Measurements from ENCODE around the gene EYS.
"Not testable (repeated sequence)": the region's sequence is repeated elsewhere in the genome, so short reads cannot be mapped to it uniquely, and the experiment has no call there.

EYS gene

GRCh38 chr6:63757826-63758225 lies 1949.2 kb downstream of the EYS start:
- ATAC-seq (replicated peaks) (no peak), DNase-seq (no peak)
- Mint-ChIP-seq H3K9me3 (peaks cover 7 to 13% of the 10 kb centered on the region in 2 donors), H3K27me3 (no peaks in the 10 kb centered on the region), H3K4me3 (no peak overlapping the region), H3K36me3 (peaks cover 9 to 13% of the 10 kb centered on the region in 2 donors), H3K4me1 (no peaks in the 10 kb centered on the region), H3K27ac (no peak overlapping the region)

- H3K27ac Mint-ChIP-seq; H3K4me3 Mint-ChIP-seq; ATAC-seq (replicated peaks); H3K27me3 Mint-ChIP-seq; H3K4me1 Mint-ChIP-seq; DNase-seq: not testable (repeated sequence)
- peaks cover 9 to 13% of the 10 kb centered on the region in 2 donors for H3K36me3 Mint-ChIP-seq
- peaks cover 7 to 13% of the 10 kb centered on the region in 2 donors for H3K9me3 Mint-ChIP-seq
Measured at GRCh38 chr6:63757275-63757674, 1949.8 kb downstream of the EYS start.

DNA sequence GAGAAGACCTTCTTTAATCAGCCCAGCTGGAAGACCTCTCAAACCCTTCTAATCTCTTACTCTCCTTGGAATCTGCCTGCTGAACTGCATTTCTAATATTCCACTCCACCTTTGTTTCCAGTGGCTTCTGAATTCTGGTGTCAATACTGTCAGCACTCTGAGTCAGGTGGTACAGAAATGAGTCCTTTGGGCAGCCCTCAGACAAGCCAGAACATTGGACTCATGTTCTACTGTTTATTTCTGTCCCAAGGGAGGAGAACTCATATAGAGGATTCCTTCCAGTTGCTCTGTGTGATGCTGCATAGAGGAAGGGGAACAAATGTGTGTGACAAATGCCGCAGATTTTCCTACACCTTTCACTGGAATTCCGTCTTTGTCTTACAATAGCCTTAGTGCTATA lies 1956.6 kb downstream of the EYS start:
- Mint-ChIP-seq H3K9me3 (peaks cover 5 to 9% of the 10 kb centered on the region in 2 donors), H3K4me1 (no peaks in the 10 kb centered on the region), H3K27me3 (peaks cover 23 to 29% of the 10 kb centered on the region in 2 donors), H3K36me3 (peaks cover 15 to 20% of the 10 kb centered on the region in 2 donors), H3K27ac (no peak overlapping the region), H3K4me3 (no peak overlapping the region)
- ATAC-seq (replicated peaks) (no peak), DNase-seq (no peak)

GRCh38 chr6:63745784-63746183 lies 1961.2 kb downstream of the EYS start:
- ATAC-seq (replicated peaks), result no peak

DNA sequence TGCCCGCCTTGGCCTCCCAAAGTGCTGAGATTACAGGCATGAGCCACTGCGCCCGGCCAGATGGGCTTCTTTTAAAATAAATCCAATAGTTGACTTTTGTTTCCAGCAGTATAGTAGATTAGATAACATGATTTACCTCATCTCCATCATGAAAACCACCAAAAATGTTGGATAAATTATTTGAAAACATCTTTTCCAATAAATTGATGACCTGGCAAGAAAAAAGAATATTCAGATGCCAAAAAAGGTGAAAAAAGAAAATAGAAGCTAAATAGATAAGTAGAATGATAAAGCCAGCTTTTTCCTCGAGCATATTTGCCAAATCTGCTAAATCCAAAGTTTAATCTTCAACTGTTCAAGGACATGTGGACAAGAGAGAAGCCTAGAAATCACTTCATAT lies 1962.2 kb downstream of the EYS start:
- ATAC-seq (replicated peaks), result no peak
- no peak for DNase-seq

More at GRCh38 chr6:63745784-63746183, 1961.2 kb downstream of the EYS start:
- no peak overlapping the region for H3K27ac Mint-ChIP-seq
- no peak overlapping the region for H3K4me3 Mint-ChIP-seq
- peaks cover 11 to 15% of the 10 kb centered on the region in 2 donors for H3K36me3 Mint-ChIP-seq
- peaks cover 5 to 8% of the 10 kb centered on the region in 2 donors for H3K9me3 Mint-ChIP-seq
- peaks cover 23 to 29% of the 10 kb centered on the region in 2 donors for H3K27me3 Mint-ChIP-seq
- no peak for DNase-seq
- no peaks in the 10 kb centered on the region for H3K4me1 Mint-ChIP-seq

DNA sequence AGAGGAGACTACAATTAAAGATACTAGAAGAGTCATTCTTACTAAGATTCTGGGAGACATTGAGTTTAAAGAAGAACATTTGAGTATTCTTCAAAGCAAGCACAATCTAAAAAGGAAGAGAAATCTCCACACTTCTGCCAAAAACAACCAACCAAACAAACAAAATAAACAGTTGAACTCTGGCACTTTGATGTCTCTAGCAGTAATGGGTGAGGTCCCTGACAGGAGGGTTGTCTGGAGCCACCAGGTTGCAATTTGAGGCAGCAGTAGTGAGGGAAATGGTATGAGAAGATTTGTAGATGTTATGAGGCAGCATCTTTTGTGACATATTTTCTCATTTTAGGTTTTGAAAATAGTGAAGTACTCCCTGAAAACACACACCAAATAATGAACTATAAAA lies 1963.3 kb downstream of the EYS start:
- DNase-seq, result no peak
- H3K27me3 Mint-ChIP-seq, result peaks cover 17 to 20% of the 10 kb centered on the region in 2 donors
- no peak overlapping the region for H3K4me3 Mint-ChIP-seq
- H3K27ac Mint-ChIP-seq, result no peak overlapping the region
- H3K9me3 Mint-ChIP-seq, result peaks cover 5 to 8% of the 10 kb centered on the region in 2 donors
- peaks cover 8 to 10% of the 10 kb centered on the region in 2 donors for H3K36me3 Mint-ChIP-seq
- no peaks in the 10 kb centered on the region for H3K4me1 Mint-ChIP-seq
- ATAC-seq (replicated peaks), result no peak

More for the DNA sequence above, 1962.2 kb downstream of the EYS start:
- Mint-ChIP-seq H3K36me3 (peaks cover 11 to 15% of the 10 kb centered on the region in 2 donors), H3K4me1 (no peaks in the 10 kb centered on the region), H3K27ac (no peak overlapping the region), H3K27me3 (peaks cover 23 to 29% of the 10 kb centered on the region in 2 donors), H3K9me3 (peaks cover 5 to 8% of the 10 kb centered on the region in 2 donors), H3K4me3 (no peak overlapping the region)

GRCh38 chr6:63742060-63742459 lies 1965.0 kb downstream of the EYS start:
- Mint-ChIP-seq H3K4me3 (no peak overlapping the region), H3K36me3 (peaks cover 0 to 5% of the 10 kb centered on the region in 2 donors), H3K4me1 (no peaks in the 10 kb centered on the region), H3K27me3 (peaks cover 5 to 6% of the 10 kb centered on the region in 2 donors), H3K27ac (no peak overlapping the region), H3K9me3 (peaks cover 3 to 5% of the 10 kb centered on the region in 2 donors)
- ATAC-seq (replicated peaks) (no peak), DNase-seq (no peak)

DNA sequence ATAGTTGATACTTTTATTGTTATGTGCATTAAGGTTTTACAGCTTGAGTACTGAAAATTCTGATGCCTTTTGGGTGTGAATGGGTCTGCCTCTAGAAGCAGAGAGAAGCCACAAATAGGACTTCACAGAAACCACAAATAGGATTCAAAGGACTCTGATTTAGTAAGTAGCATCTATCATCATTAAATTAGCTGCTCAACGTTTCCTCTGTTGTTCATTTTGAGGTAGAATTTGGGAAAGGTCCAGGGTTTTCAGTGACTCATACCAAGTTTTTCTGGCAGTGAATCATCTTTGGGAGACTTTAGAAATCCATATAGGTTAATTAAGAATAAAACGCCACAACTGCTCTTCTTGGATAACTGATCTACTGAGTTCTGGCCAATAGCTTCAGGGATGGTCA lies 1966.3 kb downstream of the EYS start:
- H3K27ac Mint-ChIP-seq, result no peak overlapping the region
- H3K27me3 Mint-ChIP-seq, result no peaks in the 10 kb centered on the region
- ATAC-seq (replicated peaks), result no peak
- DNase-seq, result no peak
- H3K9me3 Mint-ChIP-seq, result no peaks in the 10 kb centered on the region
- no peaks in the 10 kb centered on the region for H3K4me1 Mint-ChIP-seq
- H3K4me3 Mint-ChIP-seq, result no peak overlapping the region
- peaks cover 0 to 2% of the 10 kb centered on the region in 2 donors for H3K36me3 Mint-ChIP-seq

DNA sequence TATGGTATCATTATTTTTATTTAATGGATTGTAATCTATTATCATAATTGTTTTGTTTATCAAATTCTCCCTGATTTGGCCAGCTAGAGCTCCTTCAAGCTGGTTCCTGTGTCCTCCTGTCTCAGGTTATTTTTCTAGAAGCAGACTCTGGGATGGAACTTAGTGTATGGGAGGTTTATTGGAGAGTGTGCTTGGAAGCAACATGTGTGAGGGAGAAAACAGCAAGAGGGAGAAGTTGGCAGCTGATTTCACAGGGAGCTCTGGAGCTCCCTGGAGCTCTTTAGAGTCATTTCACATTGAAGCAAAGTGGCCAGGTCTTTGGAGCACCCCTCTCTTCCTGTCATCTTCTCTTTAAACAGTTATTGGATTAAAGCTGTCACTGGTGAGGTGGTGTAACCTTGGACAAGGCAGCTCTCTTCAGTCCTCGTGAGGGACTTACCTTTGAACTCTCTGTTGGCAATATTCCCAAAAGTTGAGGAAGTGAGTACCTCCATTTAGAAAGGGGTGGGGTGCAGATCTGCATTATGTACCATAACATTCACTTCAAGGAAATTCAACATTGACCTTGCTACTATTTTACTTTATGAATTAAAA lies 1967.8 kb downstream of the EYS start:
- peaks cover 0 to 2% of the 10 kb centered on the region in 2 donors for H3K36me3 Mint-ChIP-seq
- no peaks in the 10 kb centered on the region for H3K27me3 Mint-ChIP-seq
- DNase-seq (no peak), ATAC-seq (replicated peaks) (no peak)
- H3K4me3 Mint-ChIP-seq, result no peak overlapping the region
- no peaks in the 10 kb centered on the region for H3K4me1 Mint-ChIP-seq
- H3K27ac Mint-ChIP-seq, result no peak overlapping the region
- peaks cover 0 to 2% of the 10 kb centered on the region in 2 donors for H3K9me3 Mint-ChIP-seq

DNA sequence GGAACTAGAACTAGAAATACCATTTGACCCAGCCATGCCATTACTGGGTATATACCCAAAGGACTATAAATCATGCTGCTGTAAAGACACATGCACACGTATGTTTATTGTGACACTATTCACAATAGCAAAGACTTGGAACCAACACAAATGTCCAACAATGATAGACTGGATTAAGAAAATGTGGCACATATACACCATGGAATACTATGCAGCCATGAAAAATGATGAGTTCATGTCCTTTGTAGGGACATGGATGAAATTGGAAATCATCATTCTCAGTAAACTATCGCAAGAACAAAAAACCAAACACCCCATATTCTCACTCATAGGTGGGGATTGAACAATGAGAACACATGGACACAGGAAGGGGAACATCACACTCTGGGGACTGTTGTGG lies 1968.8 kb downstream of the EYS start:
- not testable (repeated sequence) for H3K9me3 Mint-ChIP-seq; ATAC-seq (replicated peaks); H3K4me1 Mint-ChIP-seq; H3K4me3 Mint-ChIP-seq; DNase-seq; H3K27me3 Mint-ChIP-seq; H3K36me3 Mint-ChIP-seq; H3K27ac Mint-ChIP-seq

- H3K9me3 Mint-ChIP-seq, result peaks cover 0 to 2% of the 10 kb centered on the region in 2 donors
- no peaks in the 10 kb centered on the region for H3K27me3 Mint-ChIP-seq
- no peak overlapping the region for H3K4me3 Mint-ChIP-seq
- ATAC-seq (replicated peaks) (no peak), DNase-seq (no peak)
- peaks cover 0 to 2% of the 10 kb centered on the region in 2 donors for H3K36me3 Mint-ChIP-seq
- H3K4me1 Mint-ChIP-seq, result no peaks in the 10 kb centered on the region
- no peak overlapping the region for H3K27ac Mint-ChIP-seq
Measured at GRCh38 chr6:63734923-63735322, 1972.1 kb downstream of the EYS start.

GRCh38 chr6:63732336-63732735 lies 1974.7 kb downstream of the EYS start:
- no peak for ATAC-seq (replicated peaks)
- no peaks in the 10 kb centered on the region for H3K4me1 Mint-ChIP-seq
- no peak overlapping the region for H3K27ac Mint-ChIP-seq
- no peaks in the 10 kb centered on the region for H3K36me3 Mint-ChIP-seq
- peaks cover 0 to 2% of the 10 kb centered on the region in 2 donors for H3K9me3 Mint-ChIP-seq
- no peaks in the 10 kb centered on the region for H3K27me3 Mint-ChIP-seq
- no peak overlapping the region for H3K4me3 Mint-ChIP-seq
- DNase-seq, result no peak

DNA sequence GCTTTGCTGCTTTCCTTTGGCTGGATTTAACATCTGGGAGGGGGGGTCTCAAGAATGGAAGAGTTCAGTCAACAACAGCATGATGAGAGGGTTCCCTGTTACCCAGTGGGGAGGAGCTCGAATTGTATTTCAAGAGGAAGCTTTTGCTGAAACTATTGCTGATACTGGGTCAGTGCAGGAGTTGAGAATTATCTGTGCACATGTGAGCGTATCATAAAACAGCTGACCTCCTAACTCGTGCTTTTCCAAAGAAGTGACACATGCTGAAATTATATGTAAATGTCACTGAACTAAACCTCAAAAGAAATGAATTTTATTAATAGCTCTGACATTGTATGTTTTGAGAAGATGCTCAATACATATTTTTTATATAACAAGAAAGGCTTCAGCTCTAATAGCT lies 1975.1 kb downstream of the EYS start:
- Mint-ChIP-seq H3K27ac (no peak overlapping the region), H3K9me3 (peaks cover 0 to 2% of the 10 kb centered on the region in 2 donors), H3K27me3 (no peaks in the 10 kb centered on the region), H3K36me3 (no peaks in the 10 kb centered on the region), H3K4me1 (no peaks in the 10 kb centered on the region), H3K4me3 (no peak overlapping the region)
- no peak for DNase-seq
- ATAC-seq (replicated peaks), result no peak

GRCh38 chr6:63730311-63730710 lies 1976.7 kb downstream of the EYS start:
- Mint-ChIP-seq H3K4me3 (no peak overlapping the region), H3K36me3 (no peaks in the 10 kb centered on the region), H3K9me3 (peaks cover 0 to 1% of the 10 kb centered on the region in 2 donors), H3K27me3 (no peaks in the 10 kb centered on the region), H3K4me1 (no peaks in the 10 kb centered on the region), H3K27ac (no peak overlapping the region)
- ATAC-seq (replicated peaks) (no peak), DNase-seq (no peak)

DNA sequence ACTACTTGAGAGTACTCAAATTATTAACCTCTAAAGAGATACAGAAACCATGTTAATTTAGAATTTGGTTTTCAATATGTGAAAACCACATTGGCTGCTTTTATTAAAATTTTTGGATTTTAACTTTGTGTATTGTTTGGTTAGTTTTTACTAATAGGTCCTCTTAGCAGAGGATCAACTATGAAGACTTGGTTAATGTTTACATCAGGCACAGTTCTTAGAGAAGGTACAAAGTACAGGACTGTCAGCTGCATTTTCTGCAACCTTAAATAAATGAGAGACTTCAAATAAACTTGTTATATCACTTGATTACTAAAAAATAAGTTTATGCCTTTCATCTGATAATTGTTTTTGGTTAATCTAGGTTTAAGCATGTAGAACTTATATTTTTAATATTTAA lies 1982.3 kb downstream of the EYS start:
- Mint-ChIP-seq H3K4me1 (no peaks in the 10 kb centered on the region), H3K36me3 (no peaks in the 10 kb centered on the region), H3K27me3 (no peaks in the 10 kb centered on the region), H3K4me3 (no peak overlapping the region), H3K9me3 (no peaks in the 10 kb centered on the region), H3K27ac (no peak overlapping the region)
- DNase-seq, result no peak
- ATAC-seq (replicated peaks), result no peak
